Fibroblast of skin of left quadriceps (primary cell): ENCODE results near the gene RNF44.

ENCODE experiments used
- DNase-seq, 2 experiments: peaks; one replicate each; pipeline ENCODE4 v3.0.0-alpha.2; 2013; ENCODE audit warnings: low read depth in 2 of 2

RNF44 gene

DNA sequence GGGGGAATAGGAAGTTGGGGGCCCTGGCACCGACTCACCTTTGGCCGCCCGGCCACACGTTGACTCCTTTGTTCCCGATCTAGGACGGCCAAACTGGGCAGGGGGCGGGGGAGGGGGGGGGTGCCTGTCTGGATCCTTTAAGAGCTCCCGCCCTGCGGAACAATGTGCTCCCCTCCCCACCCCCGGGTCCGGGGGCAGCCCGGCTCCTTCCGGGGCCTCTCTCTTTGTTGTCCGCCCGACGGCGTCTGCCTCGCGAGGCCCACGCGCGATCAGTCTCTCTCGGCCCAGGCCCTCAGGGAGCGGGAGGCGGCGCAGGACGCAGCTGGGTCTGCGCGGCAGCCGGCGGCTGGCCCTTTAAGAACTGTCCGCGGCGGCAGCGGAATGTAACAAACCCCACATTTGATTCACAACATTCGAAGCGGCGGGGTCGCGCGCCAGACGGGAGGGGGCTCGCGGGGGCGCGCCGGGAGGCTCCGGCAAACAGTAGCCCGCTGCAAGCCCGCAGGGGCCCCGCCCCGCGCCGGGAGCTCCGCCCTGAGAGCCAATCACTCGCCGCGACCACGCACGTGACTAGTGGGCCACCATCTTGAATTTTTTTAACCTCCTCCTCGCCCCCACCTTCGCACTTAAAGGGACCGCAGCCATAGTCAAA is at the start of gene RNF44:
Gene RNF44 (minus strand): TSS at position 501 of the 652 bp plus-strand sequence. CDS start 4,930 bp downstream, outside the sequence.
- DNase-seq: peak; percentile 95 to 96

- DNase-seq: no peak
Measured at GRCh38 chr5:176583076-176583475, 45.9 kb upstream of the RNF44 start.

DNA sequence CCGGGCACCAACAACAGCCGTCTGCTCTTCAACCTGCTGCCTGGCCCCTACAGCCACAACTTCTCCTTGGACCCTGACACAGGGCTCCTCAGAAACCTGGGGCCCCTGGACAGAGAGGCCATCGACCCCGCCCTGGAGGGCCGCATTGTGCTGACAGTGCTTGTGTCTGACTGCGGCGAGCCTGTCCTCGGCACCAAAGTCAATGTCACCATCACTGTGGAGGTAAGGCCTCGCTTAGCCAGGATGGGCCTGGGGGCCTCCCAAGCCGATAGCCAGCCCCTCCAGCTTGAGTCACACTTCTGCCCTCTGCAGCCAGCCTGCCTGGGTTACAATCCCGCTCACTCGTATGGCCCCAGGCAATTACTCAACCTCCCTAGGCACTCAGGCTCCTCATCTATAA is 44.2 kb upstream of the RNF44 start:
- DNase-seq: no peak

- no peak for DNase-seq
Measured at GRCh38 chr5:176579323-176579722, 42.1 kb upstream of the RNF44 start.

- DNase-seq: no peak
Measured at GRCh38 chr5:176578391-176578808, 41.2 kb upstream of the RNF44 start.

- DNase-seq: no peak
Measured at GRCh38 chr5:176577312-176578176, 40.3 kb upstream of the RNF44 start.

- DNase-seq: no peak
Measured at GRCh38 chr5:176575488-176576422, 38.6 kb upstream of the RNF44 start.

DNA sequence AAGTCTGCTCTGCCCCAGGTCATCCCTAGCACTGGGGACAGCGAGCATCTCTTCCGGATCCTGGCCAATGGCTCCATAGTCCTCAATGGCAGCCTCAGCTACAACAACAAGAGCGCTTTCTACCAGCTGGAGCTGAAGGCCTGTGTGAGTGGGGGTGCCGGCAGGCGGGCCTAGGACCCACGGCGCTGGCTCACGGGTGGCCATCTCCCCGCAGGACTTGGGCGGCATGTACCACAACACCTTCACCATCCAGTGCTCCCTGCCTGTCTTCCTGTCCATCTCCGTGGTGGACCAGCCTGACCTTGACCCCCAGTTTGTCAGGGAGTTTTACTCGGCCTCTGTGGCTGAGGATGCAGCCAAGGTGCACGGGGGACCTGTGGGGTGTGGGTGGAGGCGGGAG is 37.9 kb upstream of the RNF44 start:
- DNase-seq: no peak

GRCh38 chr5:176574297-176574591 is 37.0 kb upstream of the RNF44 start:
- no peak for DNase-seq

- no peak for DNase-seq
Measured at GRCh38 chr5:176573564-176574296, 36.5 kb upstream of the RNF44 start.

DNA sequence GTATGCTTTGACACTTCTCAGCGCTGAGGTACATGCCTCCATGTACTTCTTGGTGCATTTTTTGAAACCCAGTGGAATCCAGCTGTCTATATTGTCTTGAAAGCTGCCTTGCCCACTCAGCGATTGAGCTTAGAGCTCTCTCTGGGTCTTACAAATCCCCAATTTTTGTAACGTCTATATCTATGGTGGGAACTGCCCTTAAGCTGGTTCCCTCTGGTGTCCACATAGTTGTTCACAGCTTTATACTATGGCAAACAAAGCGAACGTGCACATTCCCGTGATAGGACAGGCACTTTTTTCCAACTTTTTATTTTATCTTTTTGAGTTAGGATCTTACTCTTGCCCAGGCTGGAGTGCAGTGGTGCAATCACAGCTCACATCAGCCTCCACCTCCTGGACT is 32.8 kb upstream of the RNF44 start:
- DNase-seq: no peak

GRCh38 chr5:176568657-176569056 is 31.5 kb upstream of the RNF44 start:
- no peak for DNase-seq

DNA sequence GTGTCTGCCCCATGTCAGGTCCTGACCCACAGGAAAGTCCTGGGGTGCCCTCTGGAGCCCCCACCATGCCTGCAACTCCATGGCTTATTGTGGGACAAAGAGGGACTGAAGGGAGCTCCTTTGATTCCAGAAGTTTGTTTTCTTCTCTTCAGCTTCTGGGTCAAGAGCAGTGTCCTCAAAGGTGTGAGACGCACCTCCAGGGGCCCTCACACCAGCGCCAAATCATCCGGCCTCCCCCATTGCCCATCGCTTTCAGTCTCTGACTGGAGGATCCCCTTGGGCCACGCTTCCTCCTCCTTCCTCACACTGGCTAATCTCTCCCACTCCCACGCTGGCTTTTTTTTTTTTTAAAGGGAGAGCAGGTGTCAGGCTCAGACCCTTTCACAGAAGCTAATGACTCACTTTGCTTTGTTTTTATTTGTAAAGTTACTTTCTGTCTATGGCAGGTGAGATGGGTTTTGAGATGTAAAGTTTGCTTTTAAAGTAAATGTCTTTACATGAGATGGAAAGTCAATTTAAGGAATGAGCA is 28.6 kb upstream of the RNF44 start:
- no peak for DNase-seq

- no peak for DNase-seq
Measured at GRCh38 chr5:176564002-176564401, 26.8 kb upstream of the RNF44 start.

DNA sequence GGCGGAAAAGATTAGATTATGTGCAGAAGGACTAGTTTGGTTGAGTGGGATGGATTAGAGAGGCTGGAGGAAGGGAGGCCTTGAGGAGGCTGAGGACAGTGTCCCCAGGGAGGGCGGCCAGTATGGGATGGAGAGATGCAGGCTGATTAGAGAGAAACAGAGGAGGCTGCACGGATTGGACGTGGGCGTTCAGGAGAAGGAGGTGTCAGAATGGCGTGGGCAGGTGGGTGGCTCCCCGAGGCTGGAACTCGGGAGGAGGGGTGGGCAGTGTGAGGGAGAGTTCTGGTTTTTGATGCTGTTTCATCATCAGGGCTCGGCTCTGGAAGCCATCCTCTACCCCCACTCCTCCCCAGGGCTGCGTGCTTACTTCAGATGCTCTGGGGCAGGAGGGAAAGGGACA is 25.0 kb upstream of the RNF44 start:
- no peak for DNase-seq

DNA sequence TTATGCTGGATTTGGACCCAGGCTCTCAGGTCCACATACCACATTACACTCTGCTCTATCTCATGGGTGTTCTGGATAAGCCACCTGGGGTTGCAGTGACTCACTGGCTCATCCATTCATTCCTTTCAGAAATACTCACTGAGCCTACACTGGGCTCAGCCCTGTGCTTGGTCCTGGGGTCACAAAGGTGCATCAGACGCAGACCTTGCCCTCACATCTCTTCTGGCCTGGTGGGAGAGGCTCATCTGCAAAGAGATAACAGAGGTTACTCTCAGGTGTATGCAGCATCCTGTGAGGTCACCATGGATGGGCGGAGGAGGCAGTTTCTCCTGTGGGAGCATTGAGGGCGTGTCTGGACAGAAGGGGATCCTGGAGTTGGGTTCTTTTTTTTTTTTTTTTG is 24.1 kb upstream of the RNF44 start:
- no peak for DNase-seq

GRCh38 chr5:176560364-176560763 is 23.2 kb upstream of the RNF44 start:
- DNase-seq: no peak

DNA sequence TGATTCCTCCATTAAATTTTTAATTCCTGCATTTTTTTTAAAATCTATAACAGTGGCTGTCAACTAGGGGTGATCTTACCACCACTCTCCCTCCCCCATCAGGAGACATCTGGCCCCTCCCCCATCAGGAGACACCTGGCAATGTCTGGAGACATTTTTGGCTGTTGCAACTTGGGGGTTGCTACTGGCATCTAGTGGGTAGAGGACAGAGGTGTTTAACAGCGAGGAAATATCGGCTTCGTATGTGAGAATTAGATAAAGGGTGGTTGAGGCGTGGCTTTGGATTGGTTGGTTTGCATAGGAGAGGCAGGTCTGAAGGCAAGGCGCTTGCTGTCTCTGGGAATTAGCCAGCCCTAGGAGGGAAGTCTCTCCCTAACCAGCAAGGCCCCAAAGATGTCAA is 22.5 kb upstream of the RNF44 start:
- no peak for DNase-seq

GRCh38 chr5:176557846-176558245 is 20.6 kb upstream of the RNF44 start:
- DNase-seq: no peak

- DNase-seq: no peak
Measured at GRCh38 chr5:176553260-176554085, 16.3 kb upstream of the RNF44 start.
